GM12891 (cell line): ENCODE data around the gene MAML2.

Source experiments
- PAX5 ChIP-seq: IDR thresholded peaks from 2 replicates; pipeline ENCODE4 v1.6.1; 2011; ENCODE audit warnings: low read length, moderate library complexity, mild to moderate bottlenecking; ENCODE audit not compliant: insufficient read depth, severe bottlenecking
- POLR2A ChIP-seq: IDR thresholded peaks from 2 replicates; pipeline ENCODE4 v1.6.1; 2011; ENCODE audit warnings: low read depth, low read length, control low read depth
- POLR2AphosphoS5 ChIP-seq: IDR thresholded peaks from 2 replicates; pipeline ENCODE4 v1.6.1; 2011; ENCODE audit warnings: low read depth, low read length, control low read depth
- POU2F2 ChIP-seq: IDR thresholded peaks from 2 replicates; pipeline ENCODE4 v1.6.1; 2011; ENCODE audit warnings: low read depth, mild to moderate bottlenecking, control low read depth, low read length, moderate library complexity
- SPI1 ChIP-seq: IDR thresholded peaks from 2 replicates; pipeline ENCODE4 v1.6.1; 2011; ENCODE audit warnings: low read depth, low read length, control low read depth
- TAF1 ChIP-seq: IDR thresholded peaks from 2 replicates; pipeline ENCODE4 v1.6.1; 2011; ENCODE audit warnings: low read depth, low read length, control low read depth

DNA sequence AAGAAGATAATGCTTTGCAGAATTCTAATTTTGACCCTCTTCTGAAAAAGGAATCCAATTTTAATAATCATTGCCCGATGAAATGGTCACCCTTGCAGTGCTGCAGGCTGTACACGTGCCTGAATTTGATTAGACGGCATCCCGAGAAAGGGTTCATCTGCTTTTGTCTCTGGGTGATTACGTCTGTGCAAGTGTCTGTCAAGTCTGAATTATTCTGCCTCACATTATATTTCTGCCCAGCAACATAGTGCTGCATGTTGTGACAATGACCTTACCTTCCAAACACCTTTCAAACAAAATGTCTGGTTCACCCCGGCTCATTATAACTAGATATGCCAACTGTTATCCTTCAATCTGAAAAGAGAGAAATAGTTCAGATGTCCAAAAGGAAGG lies 164.1 kb downstream of the MAML2 start:
- no peak for TF ChIP-seq POLR2AphosphoS5
- no peak for TF ChIP-seq TAF1
- TF ChIP-seq POLR2A, result no peak
- TF ChIP-seq PAX5, result no peak
- no peak for TF ChIP-seq SPI1
- no peak for TF ChIP-seq POU2F2
